IMR-90 (cell line): ENCODE results near the gene IWS1. TPM values are rescaled to one million over a fixed set of nuclear protein-coding genes. Genes with fewer than 3 reads are reported as not detected.

Source experiments
- ATAC-seq: fragments of 200-7000 bp; cut with Tn5 transposase; 2 replicates; pipeline ENCODE4 v1.9.1; 2020; ENCODE audit warnings: low read depth, mild to moderate bottlenecking, moderate library complexity
- BruUV-seq: library from RNA; stranded (reverse); fragments of 400-500 nt; replicated peaks from 2 replicates; lab custom pipeline; 2021; lab: Mats Ljungman, UMichigan
- CTCF ChIA-PET: fragments of 300-600 bp; formaldehyde crosslinking; extraction: SDS; loops from one replicate; lab custom pipeline; 2021; ENCODE audit warnings: antibody characterized with exemption; lab: Yijun Ruan, JAX
- POLR2A ChIA-PET: fragments of 300-600 bp; sonication (Branson Sonifier 250); formaldehyde crosslinking; loops from one replicate; lab custom pipeline; 2022; ENCODE audit warnings: antibody characterized with exemption; ENCODE audit not compliant: unreplicated experiment; lab: Charles Lee
- DNase-seq: peaks from one replicate; pipeline ENCODE4 v3.0.0; 2013
- H2AFZ ChIP-seq: replicated peaks from 2 replicates; pipeline ENCODE3; 2013; ENCODE audit warnings: low read length, mild to moderate bottlenecking; ENCODE audit not compliant: poor library complexity
- H2AK5ac ChIP-seq: 2 replicates; pipeline ENCODE4 v1.6.1; 2013; ENCODE audit warnings: low read depth, low read length, inconsistent platforms
- H2AK9ac ChIP-seq: replicated peaks from 2 replicates; pipeline ENCODE3; 2013; ENCODE audit warnings: mild to moderate bottlenecking, low read depth, low read length, moderate library complexity; ENCODE audit not compliant: poor library complexity
- H2BK120ac ChIP-seq: 2 replicates; pipeline ENCODE4 v1.6.1; 2013; ENCODE audit warnings: low read depth, low read length, inconsistent platforms
- H2BK15ac ChIP-seq: 3 replicates; pipeline ENCODE4 v1.6.1; 2013; ENCODE audit warnings: low read depth, low read length, inconsistent platforms
- H2BK20ac ChIP-seq: 2 replicates; pipeline ENCODE4 v1.6.1; 2013; ENCODE audit warnings: low read depth, mild to moderate bottlenecking, inconsistent platforms, low read length, moderate library complexity
- H2BK5ac ChIP-seq: 2 replicates; pipeline ENCODE4 v1.6.1; 2013; ENCODE audit warnings: mild to moderate bottlenecking, low read depth, low read length, inconsistent platforms; ENCODE audit not compliant: poor library complexity, severe bottlenecking
- H3K14ac ChIP-seq: replicated peaks from 2 replicates; pipeline ENCODE4 v1.6.1; 2013; ENCODE audit warnings: low read depth, low read length, inconsistent platforms
- H3K18ac ChIP-seq: 2 replicates; pipeline ENCODE4 v1.6.1; 2013; ENCODE audit warnings: low read depth, low read length, control low read depth
- H3K23ac ChIP-seq: 2 replicates; pipeline ENCODE4 v1.6.1; 2013; ENCODE audit warnings: low read depth, low read length, inconsistent platforms
- H3K27ac ChIP-seq: 2 replicates; pipeline ENCODE4 v1.5.1; 2013; ENCODE audit warnings: mild to moderate bottlenecking, control low read depth, low read length; ENCODE audit not compliant: insufficient read depth
- H3K27me3 ChIP-seq: 2 replicates; pipeline ENCODE4 v1.6.1; 2013; ENCODE audit warnings: low read length; ENCODE audit not compliant: control insufficient read depth, insufficient read depth
- H3K36me3 ChIP-seq: 2 replicates; pipeline ENCODE4 v1.6.1; 2013; ENCODE audit warnings: low read length, mixed read lengths; ENCODE audit not compliant: control insufficient read depth, insufficient read depth
- H3K4ac ChIP-seq: 2 replicates; pipeline ENCODE4 v1.6.1; 2013; ENCODE audit warnings: low read depth, low read length, inconsistent platforms
- H3K4me1 ChIP-seq: 2 replicates; pipeline ENCODE4 v1.6.1; 2013; ENCODE audit warnings: low read length, mixed read lengths; ENCODE audit not compliant: control insufficient read depth, insufficient read depth
- H3K4me2 ChIP-seq: 2 replicates; pipeline ENCODE4 v1.6.1; 2013; ENCODE audit warnings: low read depth, mild to moderate bottlenecking, control low read depth, low read length, moderate library complexity
- H3K4me3 ChIP-seq: 2 replicates; pipeline ENCODE4 v1.5.1; 2013; ENCODE audit warnings: low read depth, mild to moderate bottlenecking, control low read depth, low read length, moderate library complexity; ENCODE audit not compliant: insufficient read depth
- H3K56ac ChIP-seq: 2 replicates; pipeline ENCODE4 v1.6.1; 2013; ENCODE audit warnings: low read length, inconsistent platforms; ENCODE audit not compliant: insufficient read depth; ENCODE audit errors: extremely low read depth
- H3K79me1 ChIP-seq, 2 experiments: 2 replicates each; pipeline ENCODE4 v1.6.1; 2013; ENCODE audit warnings: low read length in 2 of 2, inconsistent platforms in 1 of 2, low read depth in 1 of 2
- H3K9ac ChIP-seq: 2 replicates; pipeline ENCODE4 v1.6.1; 2013; ENCODE audit warnings: low read depth, low read length, control low read depth
- H3K9me1 ChIP-seq: 2 replicates; pipeline ENCODE4 v1.6.1; 2013; ENCODE audit warnings: low read length, inconsistent platforms; ENCODE audit not compliant: insufficient read depth
- H3K9me3 ChIP-seq: 2 replicates; pipeline ENCODE4 v1.6.1; 2013; ENCODE audit warnings: low read length; ENCODE audit not compliant: control insufficient read depth, insufficient read depth
- H4K20me1 ChIP-seq: 2 replicates; pipeline ENCODE4 v1.6.1; 2013; ENCODE audit warnings: low read length, inconsistent platforms; ENCODE audit not compliant: insufficient read depth
- H4K5ac ChIP-seq: 2 replicates; pipeline ENCODE4 v1.6.1; 2013; ENCODE audit warnings: mild to moderate bottlenecking, low read depth, low read length, control low read depth
- H4K8ac ChIP-seq, 2 experiments: 2 replicates each; pipeline ENCODE4 v1.6.1; 2013; ENCODE audit warnings: low read depth in 2 of 2, low read length in 2 of 2, control low read depth in 1 of 2, inconsistent platforms in 1 of 2
- H4K91ac ChIP-seq: 2 replicates; pipeline ENCODE4 v1.6.1; 2013; ENCODE audit warnings: low read depth, low read length, inconsistent platforms; ENCODE audit not compliant: insufficient read depth
- BHLHE40 ChIP-seq: fragments of 150-350 bp; IDR thresholded peaks from 2 replicates; pipeline ENCODE4 v1.6.1; 2016; ENCODE audit warnings: mild to moderate bottlenecking, low read depth, low read length
- CEBPB ChIP-seq: IDR thresholded peaks from 2 replicates; pipeline ENCODE4 v1.6.1; 2012; ENCODE audit warnings: low read depth, low read length, improper control_type of control experiment
- FOS ChIP-seq: fragments of 150-350 bp; IDR thresholded peaks from 2 replicates; pipeline ENCODE4 v1.6.1; 2016; ENCODE audit warnings: low read depth, low read length
- MAFK ChIP-seq: IDR thresholded peaks from 2 replicates; pipeline ENCODE4 v1.6.1; 2012; ENCODE audit warnings: low read depth, low read length, improper control_type of control experiment
- MAZ ChIP-seq: IDR thresholded peaks from 2 replicates; pipeline ENCODE4 v1.6.1; 2012; ENCODE audit warnings: low read depth, mild to moderate bottlenecking, low read length, improper control_type of control experiment, moderate library complexity, borderline replicate concordance
- MXI1 ChIP-seq: IDR thresholded peaks from 2 replicates; pipeline ENCODE4 v1.6.1; 2012; ENCODE audit warnings: low read depth, mild to moderate bottlenecking, low read length, moderate library complexity, borderline replicate concordance
- NFE2L2 ChIP-seq: fragments of 150-350 bp; IDR thresholded peaks from 2 replicates; pipeline ENCODE4 v1.6.1; 2016; ENCODE audit warnings: low read depth, mild to moderate bottlenecking, low read length
- RCOR1 ChIP-seq: IDR thresholded peaks from 2 replicates; pipeline ENCODE4 v1.6.1; 2012; ENCODE audit warnings: mild to moderate bottlenecking, low read length, improper control_type of control experiment; ENCODE audit not compliant: insufficient replicate concordance
- SMC3 ChIP-seq: fragments of 150-350 bp; IDR thresholded peaks from 2 replicates; pipeline ENCODE4 v1.6.1; 2016; ENCODE audit warnings: low read depth, mild to moderate bottlenecking, antibody characterized with exemption, low read length, moderate library complexity
- WGBS, 2 experiments: methylation state at CpG; one replicate each; pipeline versions ENCODE4 v1.1.5 to v1.1.7; 2013; ENCODE audit warnings: missing lambda C conversion rate in 2 of 2; ENCODE audit not compliant: insufficient read length in 1 of 2; ENCODE audit errors: extremely low coverage in 2 of 2; 5-methylcytosine and 5-hydroxymethylcytosine counted together
- dilution Hi-C: fragments of 300-500 bp; cut with HindIII; formaldehyde crosslinking; loops from one replicate; pipeline ENCODE4 v1.14.3; 2018; ENCODE audit warnings: low sequenced_read_pairs; ENCODE audit not compliant: unreplicated experiment
- in situ Hi-C: fragments of 300-500 bp; cut with MboI; formaldehyde crosslinking; loops from 3 replicates; pipeline ENCODE4 v1.14.3; 2019; ENCODE audit warnings: low sequenced_read_pairs, inconsistent platforms, mixed read lengths
- intact Hi-C: fragments of 100-400 bp; cut with micrococcal nuclease; formaldehyde crosslinking; loops from 2 replicates; pipeline ENCODE4 v1.10.0; 2022
- polyA plus RNA-seq, 3 experiments: library from polyadenylated mRNA; depleted of rRNA; stranded (reverse); fragments of >200 nt; gene quantifications; 2 replicates each; pipeline ENCODE4 v1.2.3, GENCODE V29; 2012; ENCODE audit warnings: low replicate concordance in 1 of 3
- total RNA-seq: library from RNA; depleted of rRNA; stranded (reverse); fragments of >200 nt; gene quantifications from 2 replicates; pipeline ENCODE4 v1.2.3, GENCODE V29; 2012
- TF ChIP-seq, protein P1 (sequence below): fragments of 150-350 bp; IDR thresholded peaks from 2 replicates; pipeline ENCODE4 v1.6.1; 2016; ENCODE audit warnings: low read depth, mild to moderate bottlenecking, low read length, moderate library complexity, borderline replicate concordance
- TF ChIP-seq, protein P2 (sequence below): conservative IDR thresholded peaks from 2 replicates; pipeline ENCODE4 v1.5.1; 2012; ENCODE audit warnings: mild to moderate bottlenecking, low read depth, low read length, improper control_type of control experiment

The IWS1 gene
- total and polyA plus RNA-seq, 2 of the 4 experiments (the other 2 are of a cell fraction): 31.5 to 52.5 TPM

DNA sequence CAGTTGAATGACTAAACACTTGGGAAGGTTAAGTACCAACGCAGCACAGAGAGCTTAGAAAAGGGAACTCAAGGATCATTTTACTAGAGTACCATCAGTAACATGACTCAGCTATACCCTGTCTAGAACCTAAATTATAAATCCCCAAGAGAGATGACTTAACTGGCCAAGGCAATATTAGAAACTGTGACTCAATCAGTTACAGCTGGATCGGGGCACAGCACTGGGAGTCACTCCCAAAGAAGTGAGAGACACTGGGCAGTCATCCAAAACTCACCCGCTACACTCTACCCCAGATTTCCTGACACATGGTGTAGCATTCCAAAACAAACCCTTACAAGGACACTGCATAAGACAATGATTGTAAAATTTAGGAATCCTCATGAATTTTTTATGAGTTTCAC, 17.7 kb downstream of the IWS1 start:
- H3K9ac ChIP-seq: no peak overlapping the region
- ChIA-PET CTCF (no interaction called here), POLR2A (interaction anchor here (1.5 kb wide), 1 partner anchor 18 kb away, joined by 4 read pairs; the partner anchor contains the start of gene IWS1)
- intact Hi-C loops: loop anchor here (2.0 kb wide), 1 partner anchor 166 kb away; the partner anchor contains the start of gene LIMS2
- H3K36me3 ChIP-seq: peaks cover 8% of the 10 kb centered on the region
- H3K56ac ChIP-seq: no peak overlapping the region
- no peak overlapping the region for H2BK120ac ChIP-seq
- H3K4me3 ChIP-seq: no peak overlapping the region
- no peak overlapping the region for H4K91ac ChIP-seq
- in situ Hi-C loops: no loop called here
- peak; percentile 99 for DNase-seq
- H3K79me1 ChIP-seq: peaks cover 13 to 62% of the 10 kb centered on the region in 2 experiments
- no peak overlapping the region for H2BK15ac ChIP-seq
- H3K4me2 ChIP-seq: peak overlapping the region; percentile 66; the same call in 1 of the 2 replicates
- H2BK20ac ChIP-seq: no peak overlapping the region
- no CpG with 5 or more reads among the region's 3 CpGs for WGBS, 2 experiments
- H2BK5ac ChIP-seq: peak overlapping the region; percentile 70
- peaks cover 13% of the 10 kb centered on the region for H3K4me1 ChIP-seq
- no peak for TF ChIP-seq SMC3
- TF ChIP-seq CEBPB: peak; percentile 83
- TF ChIP-seq FOS: peak; percentile 91
- peak; percentile 75; the same call in 1 of the 2 replicates for TF ChIP-seq MXI1
- no peak; the same call in 1 of the 2 replicates for TF ChIP-seq BHLHE40
- peak; percentile 88 for TF ChIP-seq NFE2L2
- TF ChIP-seq, protein P1, sequence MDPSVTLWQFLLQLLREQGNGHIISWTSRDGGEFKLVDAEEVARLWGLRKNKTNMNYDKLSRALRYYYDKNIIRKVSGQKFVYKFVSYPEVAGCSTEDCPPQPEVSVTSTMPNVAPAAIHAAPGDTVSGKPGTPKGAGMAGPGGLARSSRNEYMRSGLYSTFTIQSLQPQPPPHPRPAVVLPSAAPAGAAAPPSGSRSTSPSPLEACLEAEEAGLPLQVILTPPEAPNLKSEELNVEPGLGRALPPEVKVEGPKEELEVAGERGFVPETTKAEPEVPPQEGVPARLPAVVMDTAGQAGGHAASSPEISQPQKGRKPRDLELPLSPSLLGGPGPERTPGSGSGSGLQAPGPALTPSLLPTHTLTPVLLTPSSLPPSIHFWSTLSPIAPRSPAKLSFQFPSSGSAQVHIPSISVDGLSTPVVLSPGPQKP: no peak
- no peak for TF ChIP-seq MAZ
- peak; percentile 65 for TF ChIP-seq MAFK
- TF ChIP-seq RCOR1: peak; percentile 54
- TF ChIP-seq, protein P2, sequence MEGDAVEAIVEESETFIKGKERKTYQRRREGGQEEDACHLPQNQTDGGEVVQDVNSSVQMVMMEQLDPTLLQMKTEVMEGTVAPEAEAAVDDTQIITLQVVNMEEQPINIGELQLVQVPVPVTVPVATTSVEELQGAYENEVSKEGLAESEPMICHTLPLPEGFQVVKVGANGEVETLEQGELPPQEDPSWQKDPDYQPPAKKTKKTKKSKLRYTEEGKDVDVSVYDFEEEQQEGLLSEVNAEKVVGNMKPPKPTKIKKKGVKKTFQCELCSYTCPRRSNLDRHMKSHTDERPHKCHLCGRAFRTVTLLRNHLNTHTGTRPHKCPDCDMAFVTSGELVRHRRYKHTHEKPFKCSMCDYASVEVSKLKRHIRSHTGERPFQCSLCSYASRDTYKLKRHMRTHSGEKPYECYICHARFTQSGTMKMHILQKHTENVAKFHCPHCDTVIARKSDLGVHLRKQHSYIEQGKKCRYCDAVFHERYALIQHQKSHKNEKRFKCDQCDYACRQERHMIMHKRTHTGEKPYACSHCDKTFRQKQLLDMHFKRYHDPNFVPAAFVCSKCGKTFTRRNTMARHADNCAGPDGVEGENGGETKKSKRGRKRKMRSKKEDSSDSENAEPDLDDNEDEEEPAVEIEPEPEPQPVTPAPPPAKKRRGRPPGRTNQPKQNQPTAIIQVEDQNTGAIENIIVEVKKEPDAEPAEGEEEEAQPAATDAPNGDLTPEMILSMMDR: no peak
- H2AK5ac ChIP-seq: no peak overlapping the region
- H2AFZ ChIP-seq: no peak overlapping the region
- H3K23ac ChIP-seq: no peak overlapping the region
- peaks cover 58% of the 10 kb centered on the region for H4K20me1 ChIP-seq
- ATAC-seq: peak; percentile 88
- H3K27ac ChIP-seq: no peak overlapping the region
- H4K5ac ChIP-seq: no peak overlapping the region
- peaks cover 19% of the 10 kb centered on the region for H3K9me1 ChIP-seq
- dilution Hi-C loops: no loop called here
- H4K8ac ChIP-seq: no peak overlapping the region
- no peak overlapping the region for H3K18ac ChIP-seq
- no peaks in the 10 kb centered on the region for H3K9me3 ChIP-seq
- BruUV-seq: no TSS peak
- no peak overlapping the region for H3K4ac ChIP-seq
- H2AK9ac ChIP-seq: no peak overlapping the region
- no peaks in the 10 kb centered on the region for H3K27me3 ChIP-seq
- H3K14ac ChIP-seq: no peak overlapping the region
